HCT116 (cell line): ENCODE results near the gene CDAN1. TPM values are rescaled to one million over a fixed set of nuclear protein-coding genes. Genes with fewer than 3 reads are reported as not detected.

ENCODE experiments used
- ATAC-seq: fragments of 200-7000 bp; cut with Tn5 transposase; 2 replicates; pipeline ENCODE4 v1.9.1; 2020; ENCODE audit warnings: mild to moderate bottlenecking, moderate library complexity
- BruUV-seq: library from RNA; stranded (reverse); fragments of 400-500 nt; replicated peaks from 2 replicates; lab custom pipeline; 2021; lab: Mats Ljungman, UMichigan
- CTCF ChIA-PET: fragments of 300-600 bp; sonication (Branson Sonifier 250); formaldehyde crosslinking; loops from one replicate; lab custom pipeline; 2021; ENCODE audit warnings: antibody characterized with exemption; lab: Charles Lee
- POLR2A ChIA-PET: fragments of 300-600, 350-600 bp; sonication (Branson Sonifier 250); formaldehyde crosslinking; loops from one replicate; lab custom pipeline; 2021; ENCODE audit warnings: antibody characterized with exemption; lab: Charles Lee
- RAD21 ChIA-PET, 2 experiments: fragments of 300-600 bp; sonication (Branson Sonifier 250); formaldehyde crosslinking; loops; one replicate each; lab custom pipeline; 2023; ENCODE audit warnings: low total read pairs in 2 of 2; ENCODE audit not compliant: uncharacterized antibody in 2 of 2, unreplicated experiment in 2 of 2, low non-redundant PET in 1 of 2; lab: Charles Lee
- DNase-seq: peaks from one replicate; pipeline ENCODE4 v3.0.0-alpha.2; 2010; ENCODE audit warnings: low read depth, low spot score
- H2AFZ ChIP-seq: fragments of 200-600 bp; shearing (Covaris generic), sonication (generic); 2 replicates; pipeline ENCODE4 v1.6.1; 2017; ENCODE audit warnings: low read depth, mixed run types, mixed read lengths, antibody characterized with exemption, low read length; ENCODE audit not compliant: poor library complexity, severe bottlenecking
- H3K27ac ChIP-seq: 2 replicates; pipeline ENCODE4 v1.5.1; 2012; ENCODE audit warnings: low read depth, low read length
- H3K27me3 ChIP-seq: fragments of 200-600 bp; sonication (generic); 2 replicates; pipeline ENCODE4 v1.6.1; 2016; ENCODE audit warnings: mixed run types, low read length, mixed read lengths; ENCODE audit not compliant: insufficient read depth
- H3K36me3 ChIP-seq, 2 experiments: fragments of 200-500 bp in 1 of 2; fragments of 200-600 bp in 1 of 2; sonication (Bioruptor generic) in 1 of 2; sonication (generic) in 1 of 2; 2 replicates each; pipeline versions ENCODE4 v1.5.1 to v1.6.1; 2014 to 2016; ENCODE audit warnings: low read length in 2 of 2, inconsistent platforms in 1 of 2, mixed read lengths in 1 of 2, mixed run types in 1 of 2; ENCODE audit not compliant: insufficient read depth in 2 of 2, control insufficient read depth in 1 of 2
- H3K4me1 ChIP-seq, 2 experiments: fragments of 200-600 bp in 1 of 2; sonication (generic) in 1 of 2; 2 replicates each; pipeline versions ENCODE4 v1.5.1 to v1.6.1; 2012 to 2017; ENCODE audit warnings: low read length in 2 of 2, inconsistent platforms in 1 of 2, mild to moderate bottlenecking in 1 of 2, mixed read lengths in 1 of 2, mixed run types in 1 of 2, moderate library complexity in 1 of 2; ENCODE audit not compliant: insufficient read depth in 2 of 2, control insufficient read depth in 1 of 2
- H3K4me2 ChIP-seq: fragments of 200-600 bp; sonication (generic); 2 replicates; pipeline ENCODE4 v1.6.1; 2017; ENCODE audit warnings: mixed run types, low read length, mixed read lengths
- H3K4me3 ChIP-seq, 2 experiments: fragments of 200-600 bp in 1 of 2; sonication (generic) in 1 of 2; replicated peaks in 1 of 2; 2 replicates each; pipeline ENCODE4 v1.5.1; 2011 to 2016; ENCODE audit warnings: low read length in 2 of 2, control low read depth in 1 of 2, low read depth in 1 of 2, mild to moderate bottlenecking in 1 of 2, mixed read lengths in 1 of 2, mixed run types in 1 of 2
- H3K79me2 ChIP-seq: fragments of 200-600 bp; sonication (generic); 2 replicates; pipeline ENCODE4 v1.6.1; 2017; ENCODE audit warnings: mild to moderate bottlenecking, mixed run types, low read length, moderate library complexity, mixed read lengths; ENCODE audit not compliant: insufficient read depth
- H3K9ac ChIP-seq: fragments of 200-600 bp; sonication (generic); 2 replicates; pipeline ENCODE4 v1.6.1; 2016; ENCODE audit warnings: low read length, mixed read lengths
- H3K9me2 ChIP-seq: fragments of 200-600 bp; sonication (generic), shearing (Covaris generic); 2 replicates; pipeline ENCODE4 v1.6.1; 2017; ENCODE audit warnings: mixed run types, mild to moderate bottlenecking, moderate library complexity; ENCODE audit not compliant: insufficient read depth
- H3K9me3 ChIP-seq, 2 experiments: fragments of 200-500 bp in 1 of 2; fragments of 200-600 bp in 1 of 2; sonication (Bioruptor generic) in 1 of 2; sonication (generic) in 1 of 2; 2 replicates each; pipeline ENCODE4 v1.6.1; 2014 to 2017; ENCODE audit warnings: low read length in 2 of 2, mixed read lengths in 2 of 2, inconsistent platforms in 1 of 2, low read depth in 1 of 2, mild to moderate bottlenecking in 1 of 2, mixed run types in 1 of 2, moderate library complexity in 1 of 2; ENCODE audit not compliant: control insufficient read depth in 1 of 2, insufficient read depth in 1 of 2
- H4K20me1 ChIP-seq: fragments of 200-600 bp; sonication (generic), shearing (Covaris generic); 2 replicates; pipeline ENCODE4 v1.6.1; 2017; ENCODE audit warnings: mixed run types, mild to moderate bottlenecking, moderate library complexity; ENCODE audit not compliant: insufficient read depth
- ELF1 ChIP-seq: IDR thresholded peaks from 2 replicates; pipeline ENCODE4 v1.6.1; 2012; ENCODE audit warnings: low read depth, borderline replicate concordance
- FOSL1 ChIP-seq: IDR thresholded peaks from 2 replicates; pipeline ENCODE4 v1.6.1; 2012; ENCODE audit warnings: low read depth
- JUND ChIP-seq: IDR thresholded peaks from 2 replicates; pipeline ENCODE4 v1.6.1; 2012
- POLR2A ChIP-seq: IDR thresholded peaks from 2 replicates; pipeline ENCODE4 v1.7.0; 2011; ENCODE audit warnings: borderline replicate concordance; ENCODE audit not compliant: insufficient read depth, insufficient read length; ENCODE audit errors: extremely low read depth
- POLR2AphosphoS5 ChIP-seq: IDR thresholded peaks from 2 replicates; pipeline ENCODE4 v1.6.1; 2011; ENCODE audit warnings: mild to moderate bottlenecking, low read depth, low read length, moderate library complexity
- SIN3A ChIP-seq: IDR thresholded peaks from 2 replicates; pipeline ENCODE4 v1.6.1; 2012; ENCODE audit warnings: low read depth
- SP1 ChIP-seq: IDR thresholded peaks from 2 replicates; pipeline ENCODE4 v1.6.1; 2012; ENCODE audit warnings: low read depth
- SRF ChIP-seq: IDR thresholded peaks from 2 replicates; pipeline ENCODE4 v1.6.1; 2012; ENCODE audit warnings: low read depth
- TCF7L2 ChIP-seq: IDR thresholded peaks from 2 replicates; pipeline ENCODE4 v1.7.0; 2011; ENCODE audit warnings: borderline replicate concordance, inconsistent platforms; ENCODE audit not compliant: insufficient read depth, insufficient read length; ENCODE audit errors: extremely low read depth
- YY1 ChIP-seq: IDR thresholded peaks from 2 replicates; pipeline ENCODE4 v1.6.1; 2011; ENCODE audit warnings: low read length, low read depth, moderate library complexity, mild to moderate bottlenecking; ENCODE audit not compliant: insufficient replicate concordance; ENCODE audit errors: extremely low read depth
- ZFX ChIP-seq: fragments of 450-650 bp; IDR thresholded peaks from 2 replicates; pipeline ENCODE4 v1.6.1; 2017
- intact Hi-C: fragments of 100-400 bp; cut with micrococcal nuclease; formaldehyde crosslinking; loops from 2 replicates; pipeline ENCODE4 v1.10.0; 2022
- total RNA-seq: library from RNA; stranded (reverse); gene quantifications from one replicate; pipeline ENCODE4 v1.2.1, GENCODE V29; 2021; ENCODE audit not compliant: unreplicated experiment
- TF ChIP-seq, protein P1 (sequence below): IDR thresholded peaks from 2 replicates; pipeline ENCODE4 v1.6.1; 2012
- TF ChIP-seq, protein P2 (sequence below): IDR thresholded peaks from 2 replicates; pipeline ENCODE4 v1.6.1; 2011; ENCODE audit warnings: mild to moderate bottlenecking, low read length, moderate library complexity; ENCODE audit not compliant: insufficient replicate concordance; ENCODE audit errors: extremely low read depth
- TF ChIP-seq, protein P3 (sequence below), 3 experiments: fragments of 200-600 bp in 1 of 3; sonication (generic) in 1 of 3; IDR thresholded peaks in 2 of 3; conservative IDR thresholded peaks in 1 of 3; 2 replicates each; pipeline ENCODE4 v1.5.1; 2012 to 2017; ENCODE audit warnings: low read depth in 2 of 3, low read length in 2 of 3, antibody characterized with exemption in 1 of 3, borderline replicate concordance in 1 of 3, control low read depth in 1 of 3, mild to moderate bottlenecking in 1 of 3, mixed read lengths in 1 of 3, mixed run types in 1 of 3, moderate library complexity in 1 of 3; ENCODE audit not compliant: insufficient read depth in 1 of 3
- TF ChIP-seq, protein P4 (sequence below): IDR thresholded peaks from 2 replicates; pipeline ENCODE4 v1.6.1; 2012

CDAN1 gene
- total RNA-seq, 1 experiment from 2014 or later, result 22.4 TPM

DNA sequence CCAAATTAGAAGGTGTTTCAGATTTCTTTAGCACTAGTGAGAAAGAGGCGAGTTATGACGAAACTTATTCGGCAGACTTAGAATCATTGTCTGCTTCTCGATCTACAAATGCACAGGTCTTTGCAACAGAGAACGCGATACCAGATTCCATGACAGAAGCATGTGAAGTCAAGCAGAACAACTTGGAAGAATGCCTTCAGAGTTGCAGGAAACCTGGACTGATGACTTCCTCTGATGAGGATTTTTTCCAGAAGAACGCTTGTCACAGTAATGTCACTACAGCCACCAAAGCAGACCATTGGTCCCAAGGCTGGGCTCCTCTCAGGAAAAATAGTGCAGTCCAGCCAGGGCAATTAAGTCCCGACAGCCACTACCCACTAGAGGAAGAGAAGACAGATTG, 50.6 kb downstream of the CDAN1 start:
- BruUV-seq, result no TSS peak
- Histone ChIP-seq H3K9me3 (no peaks in the 10 kb centered on the region), H3K4me2 (no peak overlapping the region), H4K20me1 (no peaks in the 10 kb centered on the region), H3K4me3 (no peak overlapping the region), H3K4me1 (no peaks in the 10 kb centered on the region), H3K9me2 (no peaks in the 10 kb centered on the region), H3K27ac (no peak overlapping the region), H3K9ac (no peak overlapping the region), H3K79me2 (no peaks in the 10 kb centered on the region), H3K36me3 (peaks cover 2 to 4% of the 10 kb centered on the region in 2 experiments; a peak in 1 of 4 replicates), H2AFZ (no peak overlapping the region), H3K27me3 (no peaks in the 10 kb centered on the region)
- DNase-seq (no peak), ATAC-seq (no peak)
- CTCF ChIA-PET, result no interaction called here
- RAD21 ChIA-PET, result no interaction called here
- TF ChIP-seq, protein P1, sequence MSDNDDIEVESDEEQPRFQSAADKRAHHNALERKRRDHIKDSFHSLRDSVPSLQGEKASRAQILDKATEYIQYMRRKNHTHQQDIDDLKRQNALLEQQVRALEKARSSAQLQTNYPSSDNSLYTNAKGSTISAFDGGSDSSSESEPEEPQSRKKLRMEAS, result no peak
- TF ChIP-seq POLR2A (no peak), ZFX (no peak), TCF7L2 (no peak), SRF (no peak), SIN3A (no peak), POLR2AphosphoS5 (no peak), JUND (no peak), SP1 (no peak), ELF1 (no peak), FOSL1 (no peak), YY1 (no peak)
- TF ChIP-seq, protein P2, sequence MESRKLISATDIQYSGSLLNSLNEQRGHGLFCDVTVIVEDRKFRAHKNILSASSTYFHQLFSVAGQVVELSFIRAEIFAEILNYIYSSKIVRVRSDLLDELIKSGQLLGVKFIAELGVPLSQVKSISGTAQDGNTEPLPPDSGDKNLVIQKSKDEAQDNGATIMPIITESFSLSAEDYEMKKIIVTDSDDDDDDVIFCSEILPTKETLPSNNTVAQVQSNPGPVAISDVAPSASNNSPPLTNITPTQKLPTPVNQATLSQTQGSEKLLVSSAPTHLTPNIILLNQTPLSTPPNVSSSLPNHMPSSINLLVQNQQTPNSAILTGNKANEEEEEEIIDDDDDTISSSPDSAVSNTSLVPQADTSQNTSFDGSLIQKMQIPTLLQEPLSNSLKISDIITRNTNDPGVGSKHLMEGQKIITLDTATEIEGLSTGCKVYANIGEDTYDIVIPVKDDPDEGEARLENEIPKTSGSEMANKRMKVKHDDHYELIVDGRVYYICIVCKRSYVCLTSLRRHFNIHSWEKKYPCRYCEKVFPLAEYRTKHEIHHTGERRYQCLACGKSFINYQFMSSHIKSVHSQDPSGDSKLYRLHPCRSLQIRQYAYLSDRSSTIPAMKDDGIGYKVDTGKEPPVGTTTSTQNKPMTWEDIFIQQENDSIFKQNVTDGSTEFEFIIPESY, result no peak
- TF ChIP-seq, protein P3, sequence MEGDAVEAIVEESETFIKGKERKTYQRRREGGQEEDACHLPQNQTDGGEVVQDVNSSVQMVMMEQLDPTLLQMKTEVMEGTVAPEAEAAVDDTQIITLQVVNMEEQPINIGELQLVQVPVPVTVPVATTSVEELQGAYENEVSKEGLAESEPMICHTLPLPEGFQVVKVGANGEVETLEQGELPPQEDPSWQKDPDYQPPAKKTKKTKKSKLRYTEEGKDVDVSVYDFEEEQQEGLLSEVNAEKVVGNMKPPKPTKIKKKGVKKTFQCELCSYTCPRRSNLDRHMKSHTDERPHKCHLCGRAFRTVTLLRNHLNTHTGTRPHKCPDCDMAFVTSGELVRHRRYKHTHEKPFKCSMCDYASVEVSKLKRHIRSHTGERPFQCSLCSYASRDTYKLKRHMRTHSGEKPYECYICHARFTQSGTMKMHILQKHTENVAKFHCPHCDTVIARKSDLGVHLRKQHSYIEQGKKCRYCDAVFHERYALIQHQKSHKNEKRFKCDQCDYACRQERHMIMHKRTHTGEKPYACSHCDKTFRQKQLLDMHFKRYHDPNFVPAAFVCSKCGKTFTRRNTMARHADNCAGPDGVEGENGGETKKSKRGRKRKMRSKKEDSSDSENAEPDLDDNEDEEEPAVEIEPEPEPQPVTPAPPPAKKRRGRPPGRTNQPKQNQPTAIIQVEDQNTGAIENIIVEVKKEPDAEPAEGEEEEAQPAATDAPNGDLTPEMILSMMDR (IDR thresholded peaks at IDR 0.05 in 2 of 3, conservative IDR thresholded peaks at IDR 0.05 in 1 of 3; ENCODE audit: borderline replicate concordance in 1 of 3, insufficient read depth in 1 of 3, low read depth in 2 of 3, low read length in 2 of 3), result no peak
- TF ChIP-seq, protein P4, sequence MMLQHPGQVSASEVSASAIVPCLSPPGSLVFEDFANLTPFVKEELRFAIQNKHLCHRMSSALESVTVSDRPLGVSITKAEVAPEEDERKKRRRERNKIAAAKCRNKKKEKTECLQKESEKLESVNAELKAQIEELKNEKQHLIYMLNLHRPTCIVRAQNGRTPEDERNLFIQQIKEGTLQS, result no peak
- intact Hi-C loops, result no loop called here
- POLR2A ChIA-PET, result no interaction called here
